OCI-LY1 (cell line): ENCODE results near the gene NT5C2.

Experiments
- EZH2 ChIP-seq: fragments of 200-600 bp; sonication (generic), shearing (Covaris generic); IDR thresholded peaks from 2 replicates; pipeline ENCODE4 v1.8.0; 2017; ENCODE audit warnings: borderline replicate concordance, mixed run types, mild to moderate bottlenecking, antibody characterized with exemption, low read length, moderate library complexity, mixed read lengths
- TF ChIP-seq, protein P1 (sequence below): fragments of 200-600 bp; sonication (generic), shearing (Covaris generic); IDR thresholded peaks from 2 replicates; pipeline ENCODE4 v1.5.1; 2017; ENCODE audit warnings: mild to moderate bottlenecking, antibody characterized with exemption, low read length, moderate library complexity, mixed read lengths

DNA sequence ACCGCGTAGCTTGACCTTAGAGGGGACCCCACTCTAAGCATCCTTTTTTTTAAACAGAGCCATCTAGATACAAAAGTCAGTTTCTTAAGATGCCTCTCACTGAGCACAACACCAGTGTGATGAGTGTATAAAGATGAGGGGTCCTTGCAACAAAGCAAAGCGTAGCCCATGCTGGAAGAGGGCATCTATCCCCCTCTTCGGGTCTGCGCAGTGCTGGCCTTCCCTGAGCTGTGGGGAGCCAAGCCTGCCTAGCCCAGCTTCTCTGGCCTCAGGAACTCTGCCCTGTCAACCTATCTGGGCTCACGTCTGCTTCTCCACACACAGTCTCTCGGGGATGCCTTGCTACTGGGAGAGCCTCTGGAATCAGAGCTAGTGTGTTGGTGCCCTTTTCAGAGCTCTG is 114.0 kb downstream of the NT5C2 start:
- TF ChIP-seq, protein P1, sequence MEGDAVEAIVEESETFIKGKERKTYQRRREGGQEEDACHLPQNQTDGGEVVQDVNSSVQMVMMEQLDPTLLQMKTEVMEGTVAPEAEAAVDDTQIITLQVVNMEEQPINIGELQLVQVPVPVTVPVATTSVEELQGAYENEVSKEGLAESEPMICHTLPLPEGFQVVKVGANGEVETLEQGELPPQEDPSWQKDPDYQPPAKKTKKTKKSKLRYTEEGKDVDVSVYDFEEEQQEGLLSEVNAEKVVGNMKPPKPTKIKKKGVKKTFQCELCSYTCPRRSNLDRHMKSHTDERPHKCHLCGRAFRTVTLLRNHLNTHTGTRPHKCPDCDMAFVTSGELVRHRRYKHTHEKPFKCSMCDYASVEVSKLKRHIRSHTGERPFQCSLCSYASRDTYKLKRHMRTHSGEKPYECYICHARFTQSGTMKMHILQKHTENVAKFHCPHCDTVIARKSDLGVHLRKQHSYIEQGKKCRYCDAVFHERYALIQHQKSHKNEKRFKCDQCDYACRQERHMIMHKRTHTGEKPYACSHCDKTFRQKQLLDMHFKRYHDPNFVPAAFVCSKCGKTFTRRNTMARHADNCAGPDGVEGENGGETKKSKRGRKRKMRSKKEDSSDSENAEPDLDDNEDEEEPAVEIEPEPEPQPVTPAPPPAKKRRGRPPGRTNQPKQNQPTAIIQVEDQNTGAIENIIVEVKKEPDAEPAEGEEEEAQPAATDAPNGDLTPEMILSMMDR: no peak
- no peak for TF ChIP-seq EZH2
